K562 (cell line): ENCODE measurements around the gene MANEAL. TPM values are rescaled to one million over a fixed set of nuclear protein-coding genes. Genes with fewer than 3 reads are reported as not detected.

Experiments used
- ADNP ChIP-seq: fragments of 200-800 bp; sonication (Bioruptor generic); IDR thresholded peaks from 2 replicates; pipeline ENCODE4 v1.6.1; 2016; ENCODE audit warnings: missing genetic modification characterization, missing compliant biosample characterization
- CBX1 ChIP-seq: sonication (generic); IDR thresholded peaks from 2 replicates; pipeline ENCODE4 v1.6.1; 2016; ENCODE audit warnings: antibody characterized with exemption, low read depth, mild to moderate bottlenecking
- MTA1 ChIP-seq: fragments of 450-650 bp; IDR thresholded peaks from 2 replicates; pipeline ENCODE4 v1.6.1; 2017; ENCODE audit warnings: borderline replicate concordance
- TEAD2 ChIP-seq: fragments of 450-650 bp; IDR thresholded peaks from 2 replicates; pipeline ENCODE4 v1.6.1; 2016; ENCODE audit warnings: missing genetic modification characterization, control low read depth, missing compliant biosample characterization
- ZNF143 ChIP-seq: sonication (generic); formaldehyde crosslinking; IDR thresholded peaks from 2 replicates; pipeline ENCODE4 v1.9.0; 2022; ENCODE audit warnings: mild to moderate bottlenecking, missing genetic modification reagents
- polyA plus RNA-seq, 8 experiments: library from polyadenylated mRNA; depleted of rRNA in 4 of 8; stranded (reverse) in 5 of 8; unstranded in 3 of 8; fragments of >200 nt; fragmentation: Nextera tagmentation in 2 of 8; fragmentation: Illumina TruSeq in 1 of 8; extraction: Ambion mirVana in 2 of 8; extraction: Trizol in 1 of 8; gene quantifications; 2 replicates each; pipeline versions ENCODE4 v1.2.1 to v1.2.3, GENCODE V29; 2011 to 2014; ENCODE audit warnings: inconsistent platforms in 1 of 8, missing spikeins in 1 of 8
- total RNA-seq, 7 experiments: library from RNA; depleted of rRNA in 6 of 7; stranded (reverse); fragments of >200 nt in 6 of 7; fragmentation: Illumina TruSeq in 2 of 7; extraction: Trizol in 2 of 7; gene quantifications; 2 replicates each; pipeline versions ENCODE4 v1.2.1 to v1.2.3, GENCODE V29; 2011 to 2021; ENCODE audit warnings: low replicate concordance in 1 of 7
- TF ChIP-seq, protein P1 (sequence below): fragments of 250-450 bp; sonication (Bioruptor Pico); IDR thresholded peaks from 2 replicates; pipeline ENCODE4 v1.5.0; 2021
- TF ChIP-seq, protein P2 (sequence below): IDR thresholded peaks from 2 replicates; pipeline ENCODE4 v1.6.1; 2012; ENCODE audit warnings: low read depth, low read length, improper control_type of control experiment, borderline replicate concordance
- TF ChIP-seq, protein P3 (sequence below), 2 experiments: fragments of 450-650 bp in 1 of 2; sonication (generic) in 1 of 2; formaldehyde crosslinking in 1 of 2; IDR thresholded peaks; 2 replicates each; pipeline versions ENCODE4 v1.7.1 to v1.9.0; 2016 to 2022; ENCODE audit warnings: inconsistent platforms in 1 of 2, mild to moderate bottlenecking in 1 of 2, missing genetic modification reagents in 1 of 2

The MANEAL gene
- total and polyA plus RNA-seq, 9 of the 15 experiments (the other 6 are each of a cell fraction or from before 2014, with no cell fraction given), result 0.37 to 3.2 (median 1.2) TPM

DNA sequence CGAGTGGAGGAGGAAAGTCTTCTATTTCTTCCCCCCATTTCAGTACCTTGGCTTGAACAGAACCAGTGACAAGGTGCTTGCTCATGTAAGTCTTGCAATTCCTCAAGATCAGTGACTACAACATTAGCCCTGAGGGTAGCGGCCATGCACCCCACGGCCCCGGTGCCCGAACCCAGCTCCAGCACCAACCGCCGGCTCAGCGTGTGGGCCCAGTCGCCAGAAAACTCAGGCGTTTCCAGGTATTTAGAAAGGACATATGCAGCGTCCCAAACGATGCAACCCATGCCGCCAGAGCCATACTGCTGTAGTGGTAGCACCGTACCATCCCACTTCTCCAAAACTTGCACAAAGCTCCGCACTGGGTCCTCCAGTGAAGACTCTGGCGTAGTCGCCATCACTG, 11.2 kb upstream of the MANEAL start (continued):
- TF ChIP-seq, protein P1, sequence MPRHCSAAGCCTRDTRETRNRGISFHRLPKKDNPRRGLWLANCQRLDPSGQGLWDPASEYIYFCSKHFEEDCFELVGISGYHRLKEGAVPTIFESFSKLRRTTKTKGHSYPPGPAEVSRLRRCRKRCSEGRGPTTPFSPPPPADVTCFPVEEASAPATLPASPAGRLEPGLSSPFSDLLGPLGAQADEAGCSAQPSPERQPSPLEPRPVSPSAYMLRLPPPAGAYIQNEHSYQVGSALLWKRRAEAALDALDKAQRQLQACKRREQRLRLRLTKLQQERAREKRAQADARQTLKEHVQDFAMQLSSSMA, result no peak
- TF ChIP-seq ADNP (tag), result no peak
- no peak for TF ChIP-seq CBX1
- TF ChIP-seq, protein P2, sequence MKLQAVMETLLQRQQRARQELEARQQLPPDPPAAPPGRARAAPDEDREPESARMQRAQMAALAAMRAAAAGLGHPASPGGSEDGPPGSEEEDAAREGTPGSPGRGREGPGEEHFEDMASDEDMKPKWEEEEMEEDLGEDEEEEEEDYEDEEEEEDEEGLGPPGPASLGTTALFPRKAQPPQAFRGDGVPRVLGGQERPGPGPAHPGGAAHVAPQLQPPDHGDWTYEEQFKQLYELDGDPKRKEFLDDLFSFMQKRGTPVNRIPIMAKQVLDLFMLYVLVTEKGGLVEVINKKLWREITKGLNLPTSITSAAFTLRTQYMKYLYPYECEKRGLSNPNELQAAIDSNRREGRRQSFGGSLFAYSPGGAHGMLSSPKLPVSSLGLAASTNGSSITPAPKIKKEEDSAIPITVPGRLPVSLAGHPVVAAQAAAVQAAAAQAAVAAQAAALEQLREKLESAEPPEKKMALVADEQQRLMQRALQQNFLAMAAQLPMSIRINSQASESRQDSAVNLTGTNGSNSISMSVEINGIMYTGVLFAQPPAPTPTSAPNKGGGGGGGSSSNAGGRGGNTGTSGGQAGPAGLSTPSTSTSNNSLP, result no peak
- no peak for TF ChIP-seq MTA1
- TF ChIP-seq, protein P3, sequence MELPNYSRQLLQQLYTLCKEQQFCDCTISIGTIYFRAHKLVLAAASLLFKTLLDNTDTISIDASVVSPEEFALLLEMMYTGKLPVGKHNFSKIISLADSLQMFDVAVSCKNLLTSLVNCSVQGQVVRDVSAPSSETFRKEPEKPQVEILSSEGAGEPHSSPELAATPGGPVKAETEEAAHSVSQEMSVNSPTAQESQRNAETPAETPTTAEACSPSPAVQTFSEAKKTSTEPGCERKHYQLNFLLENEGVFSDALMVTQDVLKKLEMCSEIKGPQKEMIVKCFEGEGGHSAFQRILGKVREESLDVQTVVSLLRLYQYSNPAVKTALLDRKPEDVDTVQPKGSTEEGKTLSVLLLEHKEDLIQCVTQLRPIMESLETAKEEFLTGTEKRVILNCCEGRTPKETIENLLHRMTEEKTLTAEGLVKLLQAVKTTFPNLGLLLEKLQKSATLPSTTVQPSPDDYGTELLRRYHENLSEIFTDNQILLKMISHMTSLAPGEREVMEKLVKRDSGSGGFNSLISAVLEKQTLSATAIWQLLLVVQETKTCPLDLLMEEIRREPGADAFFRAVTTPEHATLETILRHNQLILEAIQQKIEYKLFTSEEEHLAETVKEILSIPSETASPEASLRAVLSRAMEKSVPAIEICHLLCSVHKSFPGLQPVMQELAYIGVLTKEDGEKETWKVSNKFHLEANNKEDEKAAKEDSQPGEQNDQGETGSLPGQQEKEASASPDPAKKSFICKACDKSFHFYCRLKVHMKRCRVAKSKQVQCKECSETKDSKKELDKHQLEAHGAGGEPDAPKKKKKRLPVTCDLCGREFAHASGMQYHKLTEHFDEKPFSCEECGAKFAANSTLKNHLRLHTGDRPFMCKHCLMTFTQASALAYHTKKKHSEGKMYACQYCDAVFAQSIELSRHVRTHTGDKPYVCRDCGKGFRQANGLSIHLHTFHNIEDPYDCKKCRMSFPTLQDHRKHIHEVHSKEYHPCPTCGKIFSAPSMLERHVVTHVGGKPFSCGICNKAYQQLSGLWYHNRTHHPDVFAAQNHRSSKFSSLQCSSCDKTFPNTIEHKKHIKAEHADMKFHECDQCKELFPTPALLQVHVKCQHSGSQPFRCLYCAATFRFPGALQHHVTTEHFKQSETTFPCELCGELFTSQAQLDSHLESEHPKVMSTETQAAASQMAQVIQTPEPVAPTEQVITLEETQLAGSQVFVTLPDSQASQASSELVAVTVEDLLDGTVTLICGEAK (IDR thresholded peaks at IDR 0.05), result no peak
- TF ChIP-seq, protein P3 (CRISPR knock-in tag; IDR thresholded peaks at IDR 0.05), result no peak
- no peak for TF ChIP-seq TEAD2 (tag)
- TF ChIP-seq ZNF143 (CRISPR knock-in tag), result no peak
